ENCODE measurements around the gene PC.
A peak's percentile ranks its signal among the peaks of the same experiment; 100 is the strongest.
"Not testable (repeated sequence)": the region's sequence is repeated elsewhere in the genome, so short reads cannot be mapped to it uniquely, and the experiment has no call there.

The PC gene, protein sequence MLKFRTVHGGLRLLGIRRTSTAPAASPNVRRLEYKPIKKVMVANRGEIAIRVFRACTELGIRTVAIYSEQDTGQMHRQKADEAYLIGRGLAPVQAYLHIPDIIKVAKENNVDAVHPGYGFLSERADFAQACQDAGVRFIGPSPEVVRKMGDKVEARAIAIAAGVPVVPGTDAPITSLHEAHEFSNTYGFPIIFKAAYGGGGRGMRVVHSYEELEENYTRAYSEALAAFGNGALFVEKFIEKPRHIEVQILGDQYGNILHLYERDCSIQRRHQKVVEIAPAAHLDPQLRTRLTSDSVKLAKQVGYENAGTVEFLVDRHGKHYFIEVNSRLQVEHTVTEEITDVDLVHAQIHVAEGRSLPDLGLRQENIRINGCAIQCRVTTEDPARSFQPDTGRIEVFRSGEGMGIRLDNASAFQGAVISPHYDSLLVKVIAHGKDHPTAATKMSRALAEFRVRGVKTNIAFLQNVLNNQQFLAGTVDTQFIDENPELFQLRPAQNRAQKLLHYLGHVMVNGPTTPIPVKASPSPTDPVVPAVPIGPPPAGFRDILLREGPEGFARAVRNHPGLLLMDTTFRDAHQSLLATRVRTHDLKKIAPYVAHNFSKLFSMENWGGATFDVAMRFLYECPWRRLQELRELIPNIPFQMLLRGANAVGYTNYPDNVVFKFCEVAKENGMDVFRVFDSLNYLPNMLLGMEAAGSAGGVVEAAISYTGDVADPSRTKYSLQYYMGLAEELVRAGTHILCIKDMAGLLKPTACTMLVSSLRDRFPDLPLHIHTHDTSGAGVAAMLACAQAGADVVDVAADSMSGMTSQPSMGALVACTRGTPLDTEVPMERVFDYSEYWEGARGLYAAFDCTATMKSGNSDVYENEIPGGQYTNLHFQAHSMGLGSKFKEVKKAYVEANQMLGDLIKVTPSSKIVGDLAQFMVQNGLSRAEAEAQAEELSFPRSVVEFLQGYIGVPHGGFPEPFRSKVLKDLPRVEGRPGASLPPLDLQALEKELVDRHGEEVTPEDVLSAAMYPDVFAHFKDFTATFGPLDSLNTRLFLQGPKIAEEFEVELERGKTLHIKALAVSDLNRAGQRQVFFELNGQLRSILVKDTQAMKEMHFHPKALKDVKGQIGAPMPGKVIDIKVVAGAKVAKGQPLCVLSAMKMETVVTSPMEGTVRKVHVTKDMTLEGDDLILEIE

DNA sequence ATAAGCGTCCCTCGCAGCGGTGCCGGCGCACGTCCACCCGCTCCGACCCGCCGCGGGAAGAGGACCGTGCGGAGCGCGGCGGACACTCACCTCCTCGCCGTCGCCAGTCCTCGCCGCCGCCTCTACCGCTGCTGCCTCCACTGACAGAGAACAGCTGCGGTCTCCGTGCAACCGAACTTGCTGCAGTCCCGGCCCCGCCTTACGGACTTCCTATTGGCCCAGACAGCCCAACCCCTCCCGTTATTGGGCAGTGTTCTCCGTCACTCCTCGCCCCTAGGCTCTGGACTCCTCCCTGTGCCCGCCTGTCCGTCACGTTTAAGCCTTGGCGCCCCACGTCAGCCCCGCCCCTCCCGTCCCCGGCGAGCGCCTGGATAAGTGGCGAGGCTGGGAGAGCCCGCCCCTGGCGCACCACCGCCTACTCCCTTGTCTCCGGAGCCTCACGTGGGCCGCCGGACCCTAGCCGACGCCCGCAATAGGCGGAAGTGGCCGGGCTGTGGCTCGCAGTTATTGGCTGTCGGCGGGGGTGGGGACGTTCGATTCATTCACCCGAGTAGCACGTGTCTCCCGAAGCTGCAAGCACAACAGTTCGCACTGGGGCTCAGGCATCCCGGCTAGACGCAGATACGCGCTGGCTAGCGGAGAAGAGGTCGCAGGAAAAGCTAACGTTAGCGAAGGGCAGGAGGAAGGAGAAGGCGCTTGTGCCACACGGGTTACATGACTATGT lies at the start of gene PC:
Gene PC (minus strand): TSS at position 152 of the 724 bp plus-strand sequence. CDS start 86,224 bp downstream, outside the sequence.
- Histone ChIP-seq H3K9me3 (ENCODE audit: insufficient read depth, low read depth, low read length) (no peaks in the 10 kb centered on the region), H3K9ac (ENCODE audit: low read depth, low read length) (peak within 1 kb of the TSS; percentile 62; the same call in 1 of the 2 replicates), H3K27ac (ENCODE audit: low read length) (no peak within 1 kb of the TSS), H3K4me1 (ENCODE audit: insufficient read depth, low read length) (peaks cover 5% of the 10 kb centered on the region; the same call in 1 of the 2 replicates), H3K36me3 (ENCODE audit: insufficient read depth, low read depth, low read length) (no peaks in the 10 kb centered on the region), H3K4me3 (ENCODE audit: low read length) (peak within 1 kb of the TSS; percentile 88), H3K27me3 (ENCODE audit: insufficient read depth, low read length) (peaks cover 12% of the 10 kb centered on the region)

DNA sequence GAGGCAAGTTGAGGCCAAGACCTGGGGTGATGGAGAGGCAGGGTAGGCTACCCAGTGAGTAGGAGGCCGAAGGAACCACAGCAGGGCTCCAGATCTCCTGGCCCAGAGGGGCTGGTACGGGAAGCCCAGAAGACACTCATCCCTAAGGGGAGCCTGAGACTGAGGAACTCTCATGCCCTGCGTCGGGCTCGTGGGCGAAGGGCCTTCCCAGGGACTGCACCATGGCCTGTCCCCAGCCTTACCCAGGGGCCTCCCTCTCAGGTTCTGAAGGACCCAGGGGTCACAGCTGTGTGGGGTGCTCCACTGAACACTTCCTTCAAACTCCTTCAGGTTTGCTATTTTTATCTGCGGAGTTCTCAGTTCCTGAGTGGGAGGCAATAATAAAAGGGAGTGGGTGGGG lies 48.9 kb upstream of the PC start:
- peak overlapping the region; percentile 72 for H3K27ac ChIP-seq (ENCODE audit: low read length)
- no peaks in the 10 kb centered on the region for H3K9me3 ChIP-seq (ENCODE audit: insufficient read depth, low read depth, low read length)
- H3K9ac ChIP-seq (ENCODE audit: low read depth, low read length): peak overlapping the region; percentile 45; the same call in 1 of the 2 replicates
- no peaks in the 10 kb centered on the region for H3K36me3 ChIP-seq (ENCODE audit: insufficient read depth, low read depth, low read length)
- no peaks in the 10 kb centered on the region for H3K27me3 ChIP-seq (ENCODE audit: insufficient read depth, low read length)
- peaks cover 14% of the 10 kb centered on the region; the same call in 1 of the 2 replicates for H3K4me1 ChIP-seq (ENCODE audit: insufficient read depth, low read length)
- no peak overlapping the region for H3K4me3 ChIP-seq (ENCODE audit: low read length)

DNA sequence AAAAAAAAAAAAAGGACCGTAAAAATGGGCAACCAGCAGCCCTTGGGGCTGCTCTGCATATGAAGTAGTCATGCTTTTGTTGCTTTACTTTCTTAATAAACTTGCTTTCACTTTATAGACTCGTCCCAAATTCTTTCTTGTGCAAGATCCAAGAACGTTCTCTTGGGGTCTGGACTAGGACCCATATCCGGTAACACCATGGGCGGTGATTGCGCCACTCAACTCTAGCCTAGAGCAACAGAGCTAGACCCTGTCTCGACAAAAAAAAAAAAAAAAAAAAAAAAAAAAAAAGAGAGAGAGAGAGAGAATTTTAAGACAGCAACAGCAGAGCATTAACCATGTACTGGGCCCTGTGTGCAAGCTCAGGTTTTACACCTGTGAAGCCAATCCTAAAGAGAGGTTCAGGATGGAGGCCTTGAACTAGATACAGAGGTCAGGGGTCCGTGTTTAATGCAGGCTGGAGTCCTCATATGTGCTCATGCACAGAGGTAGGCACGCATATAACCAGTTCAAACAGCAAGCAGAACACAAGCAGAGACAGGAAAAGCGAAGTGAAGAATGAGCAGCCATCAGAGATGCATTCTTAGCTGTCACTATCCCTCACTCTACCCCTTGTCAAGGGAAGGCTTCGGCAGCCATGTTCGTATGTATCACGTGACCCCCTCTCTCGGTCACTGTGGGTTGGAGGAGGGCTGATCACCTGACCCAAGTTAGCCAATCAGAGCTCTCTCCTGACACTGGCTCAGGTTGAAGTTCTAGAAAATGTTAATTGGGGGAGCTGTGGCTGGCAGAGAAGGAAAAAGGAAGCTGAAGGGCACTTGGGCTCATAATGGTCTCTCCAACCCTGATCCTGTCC lies 48.1 kb upstream of the PC start:
- no peaks in the 10 kb centered on the region for H3K27me3 ChIP-seq (ENCODE audit: insufficient read depth, low read length)
- H3K4me1 ChIP-seq (ENCODE audit: insufficient read depth, low read length): peaks cover 18% of the 10 kb centered on the region; the same call in 1 of the 2 replicates
- 0 out of 2 replicates have a peak overlapping the region, but pooled peaks have one; percentile 6 for H3K4me3 ChIP-seq (ENCODE audit: low read length)
- peak overlapping the region; percentile 72 for H3K27ac ChIP-seq (ENCODE audit: low read length)
- H3K9me3 ChIP-seq (ENCODE audit: insufficient read depth, low read depth, low read length): no peaks in the 10 kb centered on the region
- no peaks in the 10 kb centered on the region for H3K36me3 ChIP-seq (ENCODE audit: insufficient read depth, low read depth, low read length)
- H3K9ac ChIP-seq (ENCODE audit: low read depth, low read length): peak overlapping the region; percentile 45; the same call in 1 of the 2 replicates

DNA sequence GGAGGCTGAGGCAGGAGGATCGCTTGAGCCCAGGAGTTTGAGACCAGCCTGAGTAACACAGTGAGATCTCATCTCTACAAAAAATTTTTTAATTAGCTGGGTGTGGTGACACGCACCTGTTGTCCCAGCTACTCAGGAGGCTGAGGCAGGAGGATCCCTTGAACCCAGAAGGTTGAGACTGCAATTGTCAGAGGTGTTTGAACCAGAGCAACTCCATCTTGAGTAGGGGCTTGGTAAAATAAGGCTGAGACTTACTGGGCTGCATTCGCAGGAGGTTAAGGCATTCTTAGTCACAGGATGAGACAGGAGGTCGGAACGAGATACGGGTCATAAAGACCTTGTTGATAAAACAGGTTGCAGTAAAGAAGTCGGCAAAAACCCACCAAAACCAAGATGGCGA lies 47.0 kb upstream of the PC start:
- H3K36me3 ChIP-seq (ENCODE audit: insufficient read depth, low read depth, low read length); H3K9ac ChIP-seq (ENCODE audit: low read depth, low read length); H3K27me3 ChIP-seq (ENCODE audit: insufficient read depth, low read length); H3K4me3 ChIP-seq (ENCODE audit: low read length); H3K9me3 ChIP-seq (ENCODE audit: insufficient read depth, low read depth, low read length); H3K27ac ChIP-seq (ENCODE audit: low read length): not testable (repeated sequence)
- H3K4me1 ChIP-seq (ENCODE audit: insufficient read depth, low read length): peaks cover 18% of the 10 kb centered on the region; the same call in 1 of the 2 replicates

DNA sequence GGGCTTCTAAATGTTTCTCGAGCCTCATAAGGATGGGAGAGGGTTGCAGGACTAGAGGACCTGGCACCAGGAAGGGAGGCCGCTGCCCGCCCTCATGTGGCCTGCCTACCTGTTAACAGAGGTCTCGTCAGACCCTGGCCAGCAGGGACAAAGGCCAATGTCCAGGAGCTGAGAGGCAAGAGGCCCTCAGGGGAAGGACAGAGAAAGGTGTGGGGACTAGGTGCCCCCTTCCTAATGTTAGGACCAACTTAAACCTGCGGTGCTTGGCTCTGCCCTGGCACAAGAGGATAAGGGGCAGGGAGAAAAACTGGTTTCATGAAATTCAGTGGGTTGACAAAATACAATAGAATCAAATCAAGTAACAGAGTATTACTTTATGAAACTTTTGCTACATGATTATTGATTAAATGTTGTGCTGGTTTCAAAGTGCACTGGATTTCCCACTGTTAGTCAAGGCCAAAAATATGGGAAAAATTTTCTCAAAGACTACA lies 44.8 kb upstream of the PC start:
- Histone ChIP-seq H3K36me3 (ENCODE audit: insufficient read depth, low read depth, low read length) (no peaks in the 10 kb centered on the region), H3K27me3 (ENCODE audit: insufficient read depth, low read length) (no peaks in the 10 kb centered on the region), H3K4me3 (ENCODE audit: low read length) (peak overlapping the region; percentile 48; the same call in 1 of the 2 replicates), H3K4me1 (ENCODE audit: insufficient read depth, low read length) (peaks cover 18% of the 10 kb centered on the region; the same call in 1 of the 2 replicates), H3K9me3 (ENCODE audit: insufficient read depth, low read depth, low read length) (no peaks in the 10 kb centered on the region), H3K27ac (ENCODE audit: low read length) (peak overlapping the region; percentile 26), H3K9ac (ENCODE audit: low read depth, low read length) (peak overlapping the region; percentile 49; the same call in 1 of the 2 replicates)

DNA sequence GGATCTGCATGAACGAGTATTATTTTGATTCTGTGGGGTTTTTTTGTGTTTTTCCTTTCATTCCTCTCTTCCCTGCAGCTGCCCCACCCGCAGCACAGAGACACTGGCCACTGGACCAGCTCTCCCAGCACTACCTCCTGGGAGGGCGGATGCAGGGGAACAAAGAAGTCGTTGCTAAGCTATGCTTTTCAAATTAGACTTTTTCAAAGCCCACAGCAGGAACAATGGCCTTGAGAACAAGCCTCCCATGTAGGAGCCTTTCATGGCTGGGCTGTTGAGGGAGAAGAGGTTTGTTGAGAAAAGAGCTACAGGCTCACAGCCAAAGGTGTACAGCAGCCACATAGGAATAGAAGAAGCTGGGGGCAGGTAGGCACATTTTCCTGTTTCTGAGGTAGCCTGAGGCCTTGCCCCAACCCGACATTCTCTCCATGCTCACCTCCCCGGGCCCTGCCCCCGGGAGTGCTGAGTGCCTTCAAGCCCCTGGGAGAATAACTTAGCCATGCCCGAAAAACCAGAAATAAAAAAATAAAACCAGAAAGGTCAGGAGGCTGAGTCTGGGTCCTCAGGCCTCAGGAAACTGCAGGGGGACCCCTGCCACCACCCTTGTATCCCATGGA lies 44.2 kb upstream of the PC start:
- peak overlapping the region; percentile 48; the same call in 1 of the 2 replicates for H3K4me3 ChIP-seq (ENCODE audit: low read length)
- peak overlapping the region; percentile 26 for H3K27ac ChIP-seq (ENCODE audit: low read length)
- peaks cover 18% of the 10 kb centered on the region; the same call in 1 of the 2 replicates for H3K4me1 ChIP-seq (ENCODE audit: insufficient read depth, low read length)
- H3K27me3 ChIP-seq (ENCODE audit: insufficient read depth, low read length): no peaks in the 10 kb centered on the region
- H3K9ac ChIP-seq (ENCODE audit: low read depth, low read length): peak overlapping the region; percentile 49; the same call in 1 of the 2 replicates
- no peaks in the 10 kb centered on the region for H3K9me3 ChIP-seq (ENCODE audit: insufficient read depth, low read depth, low read length)
- no peaks in the 10 kb centered on the region for H3K36me3 ChIP-seq (ENCODE audit: insufficient read depth, low read depth, low read length)

DNA sequence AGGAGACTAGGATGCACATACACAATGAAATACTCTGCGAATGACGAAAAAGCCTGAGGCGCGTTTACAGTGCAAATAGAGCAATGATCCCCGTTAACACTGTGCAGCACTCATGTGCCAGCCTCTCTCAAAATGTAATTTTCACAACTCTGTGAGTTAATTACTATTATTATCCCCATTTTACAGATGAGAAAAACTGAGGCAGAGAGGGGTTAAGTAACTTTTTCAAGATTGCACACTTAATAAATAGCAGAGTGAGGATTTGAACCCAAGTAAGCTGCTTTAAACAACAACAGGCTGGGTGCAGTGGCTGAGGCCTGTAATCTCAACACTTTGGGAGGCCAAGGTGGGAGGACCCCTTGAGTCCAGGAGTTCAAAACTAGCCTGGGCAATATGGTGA lies 43.1 kb upstream of the PC start:
- Histone ChIP-seq H3K4me1 (ENCODE audit: insufficient read depth, low read length) (peaks cover 13% of the 10 kb centered on the region; the same call in 1 of the 2 replicates), H3K27me3 (ENCODE audit: insufficient read depth, low read length) (no peaks in the 10 kb centered on the region), H3K9ac (ENCODE audit: low read depth, low read length) (no peak overlapping the region), H3K9me3 (ENCODE audit: insufficient read depth, low read depth, low read length) (no peaks in the 10 kb centered on the region), H3K36me3 (ENCODE audit: insufficient read depth, low read depth, low read length) (no peaks in the 10 kb centered on the region), H3K4me3 (ENCODE audit: low read length) (no peak overlapping the region), H3K27ac (ENCODE audit: low read length) (no peak overlapping the region)

DNA sequence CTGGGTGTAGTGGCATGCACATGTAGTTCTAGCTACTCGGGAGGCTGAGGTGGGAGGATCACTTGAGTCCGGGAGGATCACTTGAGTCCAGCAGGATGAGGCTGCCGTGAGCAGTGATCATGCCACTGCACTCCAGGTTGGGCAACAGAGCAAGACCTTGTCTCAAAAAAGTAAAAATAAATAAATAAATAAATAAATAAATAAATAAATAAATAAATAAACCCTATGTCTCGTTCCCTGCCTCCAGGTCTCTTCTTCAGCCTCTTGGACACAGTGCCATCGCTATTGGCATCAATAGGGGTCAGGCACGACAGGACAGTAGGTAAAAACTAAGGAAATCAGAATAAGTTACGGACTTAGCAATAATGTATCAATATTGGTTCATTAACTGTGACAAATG lies 41.4 kb upstream of the PC start:
- Histone ChIP-seq H3K36me3 (ENCODE audit: insufficient read depth, low read depth, low read length) (no peaks in the 10 kb centered on the region), H3K9me3 (ENCODE audit: insufficient read depth, low read depth, low read length) (no peaks in the 10 kb centered on the region), H3K4me3 (ENCODE audit: low read length) (no peak overlapping the region), H3K4me1 (ENCODE audit: insufficient read depth, low read length) (peaks cover 13% of the 10 kb centered on the region; the same call in 1 of the 2 replicates), H3K9ac (ENCODE audit: low read depth, low read length) (no peak overlapping the region), H3K27me3 (ENCODE audit: insufficient read depth, low read length) (no peaks in the 10 kb centered on the region), H3K27ac (ENCODE audit: low read length) (no peak overlapping the region)

DNA sequence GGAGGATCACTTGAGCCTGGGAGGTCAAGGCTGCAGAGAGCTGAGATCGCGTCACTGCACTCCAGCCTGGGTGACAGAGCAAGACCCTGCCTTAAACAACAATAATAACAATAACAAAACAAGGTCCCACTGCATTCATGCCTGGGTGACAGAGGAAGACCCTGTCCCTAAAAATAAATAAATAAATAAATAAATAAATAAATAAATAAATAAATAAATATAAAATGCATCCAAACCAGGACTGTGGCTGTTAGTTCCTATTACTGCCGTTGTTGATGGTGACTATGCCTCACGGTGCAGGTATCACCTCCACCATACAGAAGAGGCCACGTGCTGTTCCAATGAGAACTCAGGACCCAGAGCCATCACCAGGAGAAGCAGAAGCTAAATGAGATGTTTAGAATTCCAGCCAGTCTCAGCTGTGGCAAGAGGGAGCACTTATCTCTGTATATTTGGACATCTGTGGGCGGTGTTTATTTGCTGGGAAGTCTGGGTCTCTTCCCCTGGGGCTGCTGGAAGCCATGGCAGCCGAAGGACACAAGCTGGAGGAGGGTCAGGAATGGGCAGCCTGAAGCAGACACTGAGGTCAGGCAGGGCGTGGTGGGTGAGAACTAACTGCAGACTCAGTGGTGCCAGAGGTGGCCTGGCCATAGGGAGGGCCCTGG lies 38.6 kb upstream of the PC start:
- H3K9ac ChIP-seq (ENCODE audit: low read depth, low read length): no peak overlapping the region
- no peak overlapping the region for H3K27ac ChIP-seq (ENCODE audit: low read length)
- no peak overlapping the region for H3K4me3 ChIP-seq (ENCODE audit: low read length)

More for the DNA sequence above, 38.6 kb upstream of the PC start:
- Histone ChIP-seq H3K4me1 (ENCODE audit: insufficient read depth, low read length) (no peaks in the 10 kb centered on the region), H3K27me3 (ENCODE audit: insufficient read depth, low read length) (no peaks in the 10 kb centered on the region), H3K9me3 (ENCODE audit: insufficient read depth, low read depth, low read length) (no peaks in the 10 kb centered on the region), H3K36me3 (ENCODE audit: insufficient read depth, low read depth, low read length) (no peaks in the 10 kb centered on the region)
